Fibroblast of the aortic adventitia (primary cell): ENCODE data around the gene PAOX. TPM values are rescaled to one million over a fixed set of nuclear protein-coding genes. Genes with fewer than 3 reads are reported as not detected.

Experiments used
- DNase-seq: peaks from one replicate; pipeline ENCODE4 v3.0.0-alpha.2; 2010; ENCODE audit warnings: low read depth
- H3K4me3 ChIP-seq: 2 replicates; pipeline ENCODE4 v1.5.1; 2011; ENCODE audit warnings: low read depth, mild to moderate bottlenecking, control low read depth, low read length, moderate library complexity
- CTCF ChIP-seq: IDR thresholded peaks from 2 replicates; pipeline ENCODE4 v1.5.1; 2011; ENCODE audit warnings: mild to moderate bottlenecking, low read length, control low read depth, inconsistent platforms; ENCODE audit not compliant: insufficient read depth
- total RNA-seq: library from RNA; depleted of rRNA; stranded (reverse); fragments of >200 nt; gene quantifications from 2 replicates; pipeline ENCODE4 v1.2.3, GENCODE V29; 2012; ENCODE audit warnings: low replicate concordance

Gene PAOX
- total RNA-seq, 1 donor, result 4.9 TPM

GRCh38 chr10:133336118-133336576, 42.9 kb upstream of the PAOX start:
- DNase-seq, result no peak
- TF ChIP-seq CTCF, result no peak
- no peak overlapping the region for H3K4me3 ChIP-seq

GRCh38 chr10:133336577-133337369, 42.3 kb upstream of the PAOX start, which contains the start of gene CALY:
CALY (minus strand) TSS chr10:133336896; CDS start chr10:133328989, 7,907 bp downstream.
- no peak for DNase-seq
- H3K4me3 ChIP-seq, result no peak within 1 kb of the TSS
- TF ChIP-seq CTCF, result no peak

GRCh38 chr10:133337370-133337725, 41.7 kb upstream of the PAOX start:
- no peak overlapping the region for H3K4me3 ChIP-seq
- TF ChIP-seq CTCF, result no peak
- DNase-seq, result no peak

- no peak for TF ChIP-seq CTCF
- no peak for DNase-seq
- H3K4me3 ChIP-seq, result no peak overlapping the region
These were observed 40.7 kb upstream of the PAOX start for GRCh38 chr10:133338080-133339071.

- no peak for TF ChIP-seq CTCF
- no peak for DNase-seq
- H3K4me3 ChIP-seq, result no peak overlapping the region
These were observed 39.2 kb upstream of the PAOX start for GRCh38 chr10:133339708-133340380.

- H3K4me3 ChIP-seq, result no peak overlapping the region
- DNase-seq, result no peak
- TF ChIP-seq CTCF, result no peak
These were observed 37.1 kb upstream of the PAOX start for GRCh38 chr10:133341983-133342382.
